Spleen (tissue), 11 donors: ENCODE data around the gene LRRC26. TPM values are rescaled to one million over a fixed set of nuclear protein-coding genes. Genes with fewer than 3 reads are reported as not detected.

Source experiments
- DNase-seq: peaks from one replicate; pipeline ENCODE4 v3.0.0-alpha.2; 2020
- H3K27ac ChIP-seq, 8 donors: fragments of 200-600 bp; sonication (generic) in 7 of 8; 1 replicate in 4 of 8; 2 replicates in 4 of 8; pipeline versions ENCODE4 v1.5.0 to v1.8.0; 2016 to 2021; ENCODE audit warnings: inconsistent platforms in 4 of 8, mild to moderate bottlenecking in 4 of 8, moderate library complexity in 1 of 8
- H3K27me3 ChIP-seq, 7 donors: fragments of 200-600 bp; sonication (generic) in 6 of 7; replicated peaks in 1 of 7; 1 replicate in 4 of 7; 2 replicates in 3 of 7; pipeline versions ENCODE4 v1.5.0 to v1.8.0; 2016 to 2021; ENCODE audit warnings: inconsistent platforms in 3 of 7, mild to moderate bottlenecking in 1 of 7
- H3K36me3 ChIP-seq, 6 donors: fragments of 200-600 bp; sonication (generic) in 5 of 6; 1 replicate in 4 of 6; 2 replicates in 2 of 6; pipeline versions ENCODE4 v1.5.0 to v1.8.0; 2016 to 2021; ENCODE audit warnings: inconsistent platforms in 2 of 6
- H3K4me1 ChIP-seq, 6 donors: fragments of 200-600 bp; sonication (generic) in 5 of 6; 1 replicate in 3 of 6; 2 replicates in 3 of 6; pipeline versions ENCODE4 v1.5.0 to v1.8.0; 2016 to 2021; ENCODE audit warnings: inconsistent platforms in 3 of 6
- H3K4me3 ChIP-seq, 8 donors: fragments of 200-600 bp; sonication (generic) in 7 of 8; 1 replicate in 4 of 8; 2 replicates in 4 of 8; pipeline versions ENCODE4 v1.5.0 to v1.8.0; 2016 to 2021; ENCODE audit warnings: inconsistent platforms in 4 of 8, mild to moderate bottlenecking in 4 of 8, moderate library complexity in 2 of 8
- H3K9me3 ChIP-seq, 8 donors: fragments of 200-600 bp; sonication (generic) in 7 of 8; 1 replicate in 4 of 8; 2 replicates in 4 of 8; pipeline versions ENCODE4 v1.5.0 to v1.8.0; 2016 to 2021; ENCODE audit warnings: inconsistent platforms in 4 of 8
- CTCF ChIP-seq, 11 experiments: fragments of 200-600 bp in 7 of 11; fragments of 450-650 bp in 4 of 11; sonication (generic) in 4 of 11; IDR thresholded peaks in 8 of 11; conservative IDR thresholded peaks in 3 of 11; 1 replicate in 7 of 11; 2 replicates in 4 of 11; pipeline versions ENCODE4 v1.4.0 to v1.8.0; 2016 to 2021; ENCODE audit warnings: antibody characterized with exemption in 11 of 11, inconsistent platforms in 4 of 11, mild to moderate bottlenecking in 1 of 11
- POLR2A ChIP-seq, 3 donors: fragments of 450-650 bp; IDR thresholded peaks; one replicate each; pipeline ENCODE4 v1.5.1; 2017; ENCODE audit warnings: antibody characterized with exemption in 3 of 3, mild to moderate bottlenecking in 1 of 3
- POLR2AphosphoS5 ChIP-seq, 3 donors: sonication (generic); formaldehyde crosslinking; IDR thresholded peaks; one replicate each; pipeline ENCODE4 v1.5.1; 2017; ENCODE audit warnings: antibody characterized with exemption in 3 of 3
- WGBS, 5 donors: extraction: QIAGEN DNeasy Blood & Tissue Kit in 3 of 5; methylation state at CpG; one replicate each; pipeline versions ENCODE4 v1.1.5 to v1.1.7; 2013 to 2018; 5-methylcytosine and 5-hydroxymethylcytosine counted together
- intact Hi-C: fragments of 100-400 bp; cut with DNase I; formaldehyde crosslinking; loops from one replicate; pipeline ENCODE4 v1.15.0; 2023; ENCODE audit warnings: low total_unique reads
- polyA plus RNA-seq, 3 donors: library from polyadenylated mRNA; stranded (reverse); fragments of 200-250 nt; gene quantifications; one replicate each; pipeline ENCODE4 v1.2.1, GENCODE V29; 2013
- total RNA-seq, 7 donors: library from RNA; depleted of rRNA in 3 of 7; stranded (reverse); fragments of >200 nt in 3 of 7; fragmentation: NEBNext Ultra II Directional in 4 of 7; extraction: Animal tissue kit (Norgen Biotek cat#: 25700) in 4 of 7; gene quantifications; one replicate each; pipeline versions ENCODE4 v1.1.0 to v1.2.1, GENCODE V29; 2016 to 2021
- donor health status: healthy with polysubstance abuse.
- donor health status: DM: no; HTN: no; CAD: no; lungs with moderate emphysema.
- donor health status: DM: no; HTN: no; CAD: no.
- donor health status: Bipolar disorder and iron deficiency.
- donor health status: healthy.
- donor health status: DM: no; HTN: no; CAD: no.
- donor health status: DM: yes; HTN: yes; CAD: no.

LRRC26 gene
- total and polyA plus RNA-seq, 10 donors = 0.06 to 0.60 (median 0.28) TPM; not detected in 7

GRCh38 chr9:137145731-137146526 is 23.9 kb downstream of the LRRC26 start:
- no peaks in the 10 kb centered on the region for H3K36me3 ChIP-seq
- no peak overlapping the region for H3K4me3 ChIP-seq
- peaks cover 0 to 82% (median 50%) of the 10 kb centered on the region in 7 donors for H3K27me3 ChIP-seq
- no peak for TF ChIP-seq POLR2A (IDR thresholded peaks at IDR 0.05)
- DNase-seq = no peak
- H3K27ac ChIP-seq = no peak overlapping the region
- 56 to 70% (median 63%) methylated on average over 42 to 49 of the region's 49 CpGs for WGBS, 5 donors
- intact Hi-C loops = no loop called here
- peaks cover 0 to 6% (median 0%) of the 10 kb centered on the region in 8 donors for H3K9me3 ChIP-seq
- no peaks in the 10 kb centered on the region for H3K4me1 ChIP-seq

GRCh38 chr9:137143459-137143858 is 26.4 kb downstream of the LRRC26 start:
- DNase-seq = no peak
- 36 to 82% (median 55%) methylated on average over 2 to 4 of the region's 4 CpGs for WGBS, 5 donors
- no peaks in the 10 kb centered on the region for H3K36me3 ChIP-seq
- H3K27me3 ChIP-seq = peaks cover 0 to 93% (median 75%) of the 10 kb centered on the region in 7 donors
- TF ChIP-seq POLR2AphosphoS5 (IDR thresholded peaks at IDR 0.05) (no peak), POLR2A (IDR thresholded peaks at IDR 0.05) (no peak), CTCF (IDR thresholded peaks at IDR 0.05 in 8 of 11, conservative IDR thresholded peaks at IDR 0.05 in 3 of 11) (no peak)
- intact Hi-C loops = no loop called here
- H3K27ac ChIP-seq = no peak overlapping the region
- H3K4me1 ChIP-seq = peaks cover 4 to 11% (median 5%) of the 10 kb centered on the region in 6 donors
- H3K4me3 ChIP-seq = no peak overlapping the region
- no peaks in the 10 kb centered on the region for H3K9me3 ChIP-seq

- 67 to 80% (median 78%) methylated on average over 22 to 24 of the region's 24 CpGs for WGBS, 5 donors
- intact Hi-C loops = no loop called here
Measured at GRCh38 chr9:137141976-137142936, 27.6 kb downstream of the LRRC26 start.

More at GRCh38 chr9:137141976-137142936, 27.6 kb downstream of the LRRC26 start:
- H3K27me3 ChIP-seq = peaks cover 6 to 93% (median 77%) of the 10 kb centered on the region in 7 donors
- H3K9me3 ChIP-seq = no peaks in the 10 kb centered on the region
- no peak for DNase-seq
- no peak overlapping the region for H3K27ac ChIP-seq
- H3K4me3 ChIP-seq = no peak overlapping the region
- peaks cover 4 to 17% (median 8%) of the 10 kb centered on the region in 6 donors for H3K4me1 ChIP-seq
- TF ChIP-seq POLR2AphosphoS5 (IDR thresholded peaks at IDR 0.05) = no peak
- no peak for TF ChIP-seq POLR2A (IDR thresholded peaks at IDR 0.05)
- no peak for TF ChIP-seq CTCF (IDR thresholded peaks at IDR 0.05 in 8 of 11, conservative IDR thresholded peaks at IDR 0.05 in 3 of 11)
- H3K36me3 ChIP-seq = no peaks in the 10 kb centered on the region
